K562 (cell line): ENCODE measurements around the gene MYBPH. TPM values are rescaled to one million over a fixed set of nuclear protein-coding genes. Genes with fewer than 3 reads are reported as not detected.

Source experiments
- MIER1 ChIP-seq: fragments of 450-650 bp; IDR thresholded peaks from 2 replicates; pipeline ENCODE4 v1.6.1; 2016; ENCODE audit warnings: antibody characterized with exemption, mild to moderate bottlenecking, low read depth
- TSC22D4 ChIP-seq: fragments of 450-650 bp; IDR thresholded peaks from 2 replicates; pipeline ENCODE4 v1.6.1; 2016; ENCODE audit warnings: missing genetic modification characterization, missing biosample characterization, control low read depth
- polyA plus RNA-seq, 8 experiments: library from polyadenylated mRNA; depleted of rRNA in 4 of 8; stranded (reverse) in 5 of 8; unstranded in 3 of 8; fragments of >200 nt; fragmentation: Nextera tagmentation in 2 of 8; fragmentation: Illumina TruSeq in 1 of 8; extraction: Ambion mirVana in 2 of 8; extraction: Trizol in 1 of 8; gene quantifications; 2 replicates each; pipeline versions ENCODE4 v1.2.1 to v1.2.3, GENCODE V29; 2011 to 2014; ENCODE audit warnings: inconsistent platforms in 1 of 8, missing spikeins in 1 of 8
- total RNA-seq, 7 experiments: library from RNA; depleted of rRNA in 6 of 7; stranded (reverse); fragments of >200 nt in 6 of 7; fragmentation: Illumina TruSeq in 2 of 7; extraction: Trizol in 2 of 7; gene quantifications; 2 replicates each; pipeline versions ENCODE4 v1.2.1 to v1.2.3, GENCODE V29; 2011 to 2021; ENCODE audit warnings: low replicate concordance in 1 of 7
- TF ChIP-seq, protein P1 (sequence below): fragments of 450-650 bp; IDR thresholded peaks from 2 replicates; pipeline ENCODE4 v1.6.1; 2016; ENCODE audit warnings: low read depth
- TF ChIP-seq, protein P2 (sequence below): IDR thresholded peaks from 2 replicates; pipeline ENCODE4 v1.6.1; 2011; ENCODE audit warnings: borderline replicate concordance, low read depth, mild to moderate bottlenecking, moderate library complexity, low read length; ENCODE audit not compliant: insufficient read depth, poor library complexity, severe bottlenecking
- TF ChIP-seq, protein P3 (sequence below): sonication (generic); formaldehyde crosslinking; IDR thresholded peaks from 2 replicates; pipeline ENCODE4 v1.8.0; 2022; ENCODE audit warnings: mild to moderate bottlenecking, missing genetic modification reagents

The MYBPH gene
- total and polyA plus RNA-seq, 9 of the 15 experiments (the other 6 are each of a cell fraction or from before 2014, with no cell fraction given) = 0.13 TPM; not detected in 8

DNA sequence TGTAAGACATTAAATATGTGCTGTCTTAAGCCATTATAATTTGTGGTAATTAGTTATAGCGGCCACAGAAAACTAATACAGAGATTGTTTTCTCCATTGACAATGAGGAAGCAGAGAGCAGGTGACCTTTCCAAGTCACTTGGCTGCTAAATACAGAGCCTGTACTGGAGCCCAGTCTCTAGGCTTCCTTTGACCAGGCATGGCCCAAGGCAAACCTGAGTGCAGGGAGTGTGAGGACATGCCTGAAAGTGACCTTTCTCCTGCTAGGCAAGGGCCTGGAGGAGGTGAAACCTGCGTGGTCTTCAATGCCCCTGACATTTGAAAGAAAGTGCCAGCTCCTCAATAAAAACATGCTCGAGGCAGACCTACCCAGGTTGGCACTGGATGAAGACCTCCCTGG, 23.4 kb upstream of the MYBPH start (continued):
- TF ChIP-seq, protein P1, sequence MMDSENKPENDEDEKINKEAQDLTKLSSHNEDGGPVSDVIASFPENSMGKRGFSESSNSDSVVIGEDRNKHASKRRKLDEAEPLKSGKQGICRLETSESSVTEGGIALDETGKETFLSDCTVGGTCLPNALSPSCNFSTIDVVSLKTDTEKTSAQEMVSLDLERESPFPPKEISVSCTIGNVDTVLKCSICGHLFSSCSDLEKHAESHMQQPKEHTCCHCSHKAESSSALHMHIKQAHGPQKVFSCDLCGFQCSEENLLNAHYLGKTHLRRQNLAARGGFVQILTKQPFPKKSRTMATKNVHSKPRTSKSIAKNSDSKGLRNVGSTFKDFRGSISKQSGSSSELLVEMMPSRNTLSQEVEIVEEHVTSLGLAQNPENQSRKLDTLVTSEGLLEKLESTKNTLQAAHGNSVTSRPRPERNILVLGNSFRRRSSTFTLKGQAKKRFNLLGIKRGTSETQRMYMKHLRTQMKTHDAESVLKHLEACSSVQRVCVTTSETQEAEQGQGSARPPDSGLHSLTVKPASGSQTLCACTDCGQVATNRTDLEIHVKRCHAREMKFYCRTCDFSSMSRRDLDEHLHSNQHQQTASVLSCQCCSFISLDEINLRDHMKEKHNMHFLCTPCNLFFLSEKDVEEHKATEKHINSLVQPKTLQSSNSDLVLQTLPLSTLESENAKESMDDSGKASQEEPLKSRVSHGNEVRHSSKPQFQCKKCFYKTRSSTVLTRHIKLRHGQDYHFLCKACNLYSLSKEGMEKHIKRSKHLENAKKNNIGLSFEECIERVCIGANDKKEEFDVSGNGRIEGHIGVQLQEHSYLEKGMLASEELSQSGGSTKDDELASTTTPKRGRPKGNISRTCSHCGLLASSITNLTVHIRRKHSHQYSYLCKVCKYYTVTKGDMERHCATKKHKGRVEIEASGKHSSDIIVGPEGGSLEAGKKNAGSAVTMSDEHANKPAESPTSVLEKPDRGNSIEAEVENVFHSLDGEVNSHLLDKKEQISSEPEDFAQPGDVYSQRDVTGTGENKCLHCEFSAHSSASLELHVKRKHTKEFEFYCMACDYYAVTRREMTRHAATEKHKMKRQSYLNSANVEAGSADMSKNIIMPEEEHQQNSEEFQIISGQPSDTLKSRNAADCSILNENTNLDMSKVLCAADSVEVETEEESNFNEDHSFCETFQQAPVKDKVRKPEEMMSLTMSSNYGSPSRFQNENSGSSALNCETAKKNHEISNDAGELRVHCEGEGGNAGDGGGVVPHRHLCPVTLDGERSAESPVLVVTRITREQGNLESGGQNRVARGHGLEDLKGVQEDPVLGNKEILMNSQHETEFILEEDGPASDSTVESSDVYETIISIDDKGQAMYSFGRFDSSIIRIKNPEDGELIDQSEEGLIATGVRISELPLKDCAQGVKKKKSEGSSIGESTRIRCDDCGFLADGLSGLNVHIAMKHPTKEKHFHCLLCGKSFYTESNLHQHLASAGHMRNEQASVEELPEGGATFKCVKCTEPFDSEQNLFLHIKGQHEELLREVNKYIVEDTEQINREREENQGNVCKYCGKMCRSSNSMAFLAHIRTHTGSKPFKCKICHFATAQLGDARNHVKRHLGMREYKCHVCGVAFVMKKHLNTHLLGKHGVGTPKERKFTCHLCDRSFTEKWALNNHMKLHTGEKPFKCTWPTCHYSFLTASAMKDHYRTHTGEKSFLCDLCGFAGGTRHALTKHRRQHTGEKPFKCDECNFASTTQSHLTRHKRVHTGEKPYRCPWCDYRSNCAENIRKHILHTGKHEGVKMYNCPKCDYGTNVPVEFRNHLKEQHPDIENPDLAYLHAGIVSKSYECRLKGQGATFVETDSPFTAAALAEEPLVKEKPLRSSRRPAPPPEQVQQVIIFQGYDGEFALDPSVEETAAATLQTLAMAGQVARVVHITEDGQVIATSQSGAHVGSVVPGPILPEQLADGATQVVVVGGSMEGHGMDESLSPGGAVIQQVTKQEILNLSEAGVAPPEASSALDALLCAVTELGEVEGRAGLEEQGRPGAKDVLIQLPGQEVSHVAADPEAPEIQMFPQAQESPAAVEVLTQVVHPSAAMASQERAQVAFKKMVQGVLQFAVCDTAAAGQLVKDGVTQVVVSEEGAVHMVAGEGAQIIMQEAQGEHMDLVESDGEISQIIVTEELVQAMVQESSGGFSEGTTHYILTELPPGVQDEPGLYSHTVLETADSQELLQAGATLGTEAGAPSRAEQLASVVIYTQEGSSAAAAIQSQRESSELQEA = no peak
- no peak for TF ChIP-seq TSC22D4
- TF ChIP-seq, protein P2, sequence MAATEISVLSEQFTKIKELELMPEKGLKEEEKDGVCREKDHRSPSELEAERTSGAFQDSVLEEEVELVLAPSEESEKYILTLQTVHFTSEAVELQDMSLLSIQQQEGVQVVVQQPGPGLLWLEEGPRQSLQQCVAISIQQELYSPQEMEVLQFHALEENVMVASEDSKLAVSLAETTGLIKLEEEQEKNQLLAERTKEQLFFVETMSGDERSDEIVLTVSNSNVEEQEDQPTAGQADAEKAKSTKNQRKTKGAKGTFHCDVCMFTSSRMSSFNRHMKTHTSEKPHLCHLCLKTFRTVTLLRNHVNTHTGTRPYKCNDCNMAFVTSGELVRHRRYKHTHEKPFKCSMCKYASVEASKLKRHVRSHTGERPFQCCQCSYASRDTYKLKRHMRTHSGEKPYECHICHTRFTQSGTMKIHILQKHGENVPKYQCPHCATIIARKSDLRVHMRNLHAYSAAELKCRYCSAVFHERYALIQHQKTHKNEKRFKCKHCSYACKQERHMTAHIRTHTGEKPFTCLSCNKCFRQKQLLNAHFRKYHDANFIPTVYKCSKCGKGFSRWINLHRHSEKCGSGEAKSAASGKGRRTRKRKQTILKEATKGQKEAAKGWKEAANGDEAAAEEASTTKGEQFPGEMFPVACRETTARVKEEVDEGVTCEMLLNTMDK = no peak
- TF ChIP-seq, protein P3, sequence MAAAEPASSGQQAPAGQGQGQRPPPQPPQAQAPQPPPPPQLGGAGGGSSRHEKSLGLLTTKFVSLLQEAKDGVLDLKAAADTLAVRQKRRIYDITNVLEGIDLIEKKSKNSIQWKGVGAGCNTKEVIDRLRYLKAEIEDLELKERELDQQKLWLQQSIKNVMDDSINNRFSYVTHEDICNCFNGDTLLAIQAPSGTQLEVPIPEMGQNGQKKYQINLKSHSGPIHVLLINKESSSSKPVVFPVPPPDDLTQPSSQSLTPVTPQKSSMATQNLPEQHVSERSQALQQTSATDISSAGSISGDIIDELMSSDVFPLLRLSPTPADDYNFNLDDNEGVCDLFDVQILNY = no peak
- TF ChIP-seq MIER1 = no peak
